Chondrocyte (in vitro differentiated cells): ENCODE results near the gene DNAH7. TPM values are rescaled to one million over a fixed set of nuclear protein-coding genes. Genes with fewer than 3 reads are reported as not detected.
A peak's percentile ranks its signal among the peaks of the same experiment; 100 is the strongest.

ENCODE experiments used
- DNase-seq: peaks from one replicate; pipeline ENCODE4 v3.0.0; 2021; ENCODE audit warnings: mixed read lengths, low spot score
- H3K27ac Mint-ChIP-seq: one replicate; pipeline ENCODE4 v1.8.0; 2021; ENCODE audit warnings: mild to moderate bottlenecking, moderate library complexity, mixed read lengths; ENCODE audit not compliant: unreplicated experiment
- H3K27me3 Mint-ChIP-seq: 2 replicates; pipeline ENCODE4 v1.8.0; 2021; ENCODE audit warnings: low read depth, mixed read lengths
- H3K36me3 Mint-ChIP-seq: 2 replicates; pipeline ENCODE4 v1.8.0; 2021; ENCODE audit warnings: low read depth, mixed read lengths
- H3K4me1 Mint-ChIP-seq: 2 replicates; pipeline ENCODE4 v1.8.0; 2021; ENCODE audit warnings: low read depth, mild to moderate bottlenecking, mixed read lengths
- H3K4me3 Mint-ChIP-seq: one replicate; pipeline ENCODE4 v1.8.0; 2021; ENCODE audit warnings: mild to moderate bottlenecking, moderate library complexity, mixed read lengths; ENCODE audit not compliant: unreplicated experiment
- H3K9me3 Mint-ChIP-seq: 2 replicates; pipeline ENCODE4 v1.8.0; 2021; ENCODE audit warnings: low read depth, mixed read lengths
- total RNA-seq: library from RNA; stranded (reverse); gene quantifications from 3 replicates; pipeline ENCODE4 v1.2.1, GENCODE V29; 2021
- TF ChIP-seq, protein P1 (sequence below): fragments of 200-600 bp; sonication (generic); IDR thresholded peaks from 2 replicates; pipeline ENCODE4 v1.5.0; 2021; ENCODE audit warnings: antibody characterized with exemption, mild to moderate bottlenecking, moderate library complexity

DNAH7 gene
- total RNA-seq, 1 donor from 2014 or later = 0.20 TPM

DNA sequence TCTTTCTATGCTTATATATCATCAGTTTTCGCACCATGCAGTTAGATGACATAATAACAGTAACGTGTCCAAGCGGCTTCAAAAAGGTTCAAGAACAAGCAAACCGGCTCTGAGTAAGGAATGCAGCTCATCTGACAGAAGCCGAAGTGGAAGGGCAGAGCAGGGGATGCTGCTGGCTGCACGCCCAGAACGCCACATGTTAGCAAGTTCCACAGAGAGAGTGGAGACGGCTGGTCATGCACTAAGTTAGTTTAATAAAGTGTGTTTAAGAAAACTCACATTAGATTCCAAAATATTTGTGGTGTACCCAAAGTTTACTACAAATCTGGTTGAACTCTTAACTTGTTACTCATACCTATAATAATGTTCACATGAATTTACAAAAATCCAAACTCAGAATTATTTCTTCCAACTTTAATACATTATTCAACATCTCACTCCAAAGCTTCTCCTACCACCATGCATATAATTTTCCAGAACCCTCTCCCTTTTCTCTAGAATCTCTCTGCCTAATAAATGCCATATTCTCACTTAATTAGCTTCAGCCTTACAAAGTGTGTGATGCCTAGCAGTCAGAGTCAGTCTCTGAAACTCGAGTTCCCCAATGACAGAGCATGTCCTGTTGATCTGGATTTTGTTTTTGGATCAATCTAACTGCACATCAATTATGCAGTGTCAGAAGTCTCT lies 170.0 kb downstream of the DNAH7 start:
- Mint-ChIP-seq H3K9me3 (no peaks in the 10 kb centered on the region), H3K27me3 (peaks cover 32% of the 10 kb centered on the region), H3K36me3 (no peaks in the 10 kb centered on the region), H3K4me1 (peaks cover 12% of the 10 kb centered on the region), H3K4me3 (no peak overlapping the region), H3K27ac (peak overlapping the region; percentile 49)
- peak; percentile 95 for DNase-seq
- TF ChIP-seq, protein P1, sequence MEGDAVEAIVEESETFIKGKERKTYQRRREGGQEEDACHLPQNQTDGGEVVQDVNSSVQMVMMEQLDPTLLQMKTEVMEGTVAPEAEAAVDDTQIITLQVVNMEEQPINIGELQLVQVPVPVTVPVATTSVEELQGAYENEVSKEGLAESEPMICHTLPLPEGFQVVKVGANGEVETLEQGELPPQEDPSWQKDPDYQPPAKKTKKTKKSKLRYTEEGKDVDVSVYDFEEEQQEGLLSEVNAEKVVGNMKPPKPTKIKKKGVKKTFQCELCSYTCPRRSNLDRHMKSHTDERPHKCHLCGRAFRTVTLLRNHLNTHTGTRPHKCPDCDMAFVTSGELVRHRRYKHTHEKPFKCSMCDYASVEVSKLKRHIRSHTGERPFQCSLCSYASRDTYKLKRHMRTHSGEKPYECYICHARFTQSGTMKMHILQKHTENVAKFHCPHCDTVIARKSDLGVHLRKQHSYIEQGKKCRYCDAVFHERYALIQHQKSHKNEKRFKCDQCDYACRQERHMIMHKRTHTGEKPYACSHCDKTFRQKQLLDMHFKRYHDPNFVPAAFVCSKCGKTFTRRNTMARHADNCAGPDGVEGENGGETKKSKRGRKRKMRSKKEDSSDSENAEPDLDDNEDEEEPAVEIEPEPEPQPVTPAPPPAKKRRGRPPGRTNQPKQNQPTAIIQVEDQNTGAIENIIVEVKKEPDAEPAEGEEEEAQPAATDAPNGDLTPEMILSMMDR = no peak

DNA sequence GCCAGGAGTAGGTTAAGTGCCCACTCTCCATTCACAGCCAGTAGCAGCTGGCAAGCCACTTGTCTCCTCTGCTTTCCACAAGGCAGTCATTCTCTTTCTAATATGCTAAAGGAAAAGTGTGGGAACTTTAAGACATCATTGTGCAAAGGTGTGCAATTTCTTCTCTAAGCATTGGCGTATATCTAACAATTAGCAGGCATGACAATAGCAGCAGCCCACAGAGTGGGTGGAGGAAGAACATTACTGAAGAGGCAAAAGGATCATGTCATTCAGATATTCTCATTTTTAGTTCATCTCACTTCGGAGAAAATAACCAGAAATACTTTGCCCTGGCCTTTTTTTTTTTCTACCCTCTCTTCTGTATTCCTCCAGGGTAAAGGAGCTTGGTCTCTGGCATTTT lies 177.6 kb downstream of the DNAH7 start:
- Mint-ChIP-seq H3K4me1 (no peaks in the 10 kb centered on the region), H3K36me3 (no peaks in the 10 kb centered on the region), H3K27ac (no peak overlapping the region), H3K9me3 (no peaks in the 10 kb centered on the region), H3K27me3 (peaks cover 22% of the 10 kb centered on the region), H3K4me3 (no peak overlapping the region)
- no peak for DNase-seq
- TF ChIP-seq, protein P1 = no peak

DNA sequence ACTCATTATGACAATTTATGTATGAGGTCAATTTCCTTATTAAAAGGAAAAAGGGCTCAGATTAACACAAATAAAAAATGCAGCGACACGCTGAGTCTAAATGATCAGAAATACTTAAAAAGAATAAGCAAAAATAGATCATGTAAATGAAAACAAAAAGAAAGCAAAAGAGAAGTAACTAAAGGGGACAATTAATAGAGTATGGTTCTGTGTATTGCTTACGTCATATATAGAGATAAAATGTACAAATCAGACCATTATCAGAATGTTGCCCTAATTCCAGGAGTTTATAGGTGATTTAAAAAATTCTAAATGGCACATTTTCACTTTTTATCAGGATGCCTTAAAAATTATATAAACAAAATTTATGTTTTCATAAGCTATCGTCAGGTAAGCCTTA lies 189.5 kb downstream of the DNAH7 start:
- TF ChIP-seq, protein P1 = no peak
- H3K27me3 Mint-ChIP-seq = peaks cover 13% of the 10 kb centered on the region
- H3K9me3 Mint-ChIP-seq = peaks cover 17% of the 10 kb centered on the region
- H3K36me3 Mint-ChIP-seq = peaks cover 5% of the 10 kb centered on the region
- DNase-seq = no peak
- H3K27ac Mint-ChIP-seq = no peak overlapping the region
- H3K4me3 Mint-ChIP-seq = no peak overlapping the region
- no peaks in the 10 kb centered on the region for H3K4me1 Mint-ChIP-seq

- H3K4me1 Mint-ChIP-seq = peaks cover 10% of the 10 kb centered on the region
- no peak overlapping the region for H3K4me3 Mint-ChIP-seq
- peak overlapping the region; percentile 75 for H3K27ac Mint-ChIP-seq
- H3K36me3 Mint-ChIP-seq = peaks cover 5% of the 10 kb centered on the region
- peaks cover 24% of the 10 kb centered on the region for H3K27me3 Mint-ChIP-seq
- H3K9me3 Mint-ChIP-seq = peaks cover 18% of the 10 kb centered on the region
- no peak for DNase-seq
- TF ChIP-seq, protein P1 = no peak
These were observed 197.3 kb downstream of the DNAH7 start for GRCh38 chr2:195871326-195871725.

DNA sequence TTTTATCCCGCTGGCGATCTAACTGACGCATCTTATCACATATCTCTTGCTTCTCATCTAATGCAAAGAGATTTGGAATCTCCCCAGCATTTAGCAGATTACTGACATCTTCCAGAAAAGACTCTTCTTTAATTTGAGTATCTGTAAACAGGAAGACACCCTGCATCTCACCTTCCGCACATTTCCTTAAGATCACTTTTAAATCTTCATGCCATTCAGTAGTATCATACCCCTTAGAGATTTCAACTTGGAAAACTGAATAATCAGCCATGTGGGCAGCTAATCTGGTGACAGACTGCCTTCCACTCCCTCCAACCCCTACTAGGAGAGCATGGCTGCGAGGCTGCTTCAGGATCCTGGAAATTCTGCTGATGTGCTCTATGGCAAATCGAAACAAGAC lies 204.3 kb downstream of the DNAH7 start:
- TF ChIP-seq, protein P1 = no peak
- peaks cover 41% of the 10 kb centered on the region for H3K27me3 Mint-ChIP-seq
- no peaks in the 10 kb centered on the region for H3K9me3 Mint-ChIP-seq
- no peak for DNase-seq
- H3K36me3 Mint-ChIP-seq = no peaks in the 10 kb centered on the region
- H3K4me1 Mint-ChIP-seq = no peaks in the 10 kb centered on the region
- no peak overlapping the region for H3K4me3 Mint-ChIP-seq
- no peak overlapping the region for H3K27ac Mint-ChIP-seq
